Neuronal stem cell (in vitro differentiated cells): Measurements from ENCODE around the gene ABLIM1.

Source experiments
- DNase-seq: peaks from one replicate; pipeline ENCODE4 v3.0.0-alpha.2; 2013; ENCODE audit warnings: low spot score
- H2AFZ ChIP-seq: one replicate; pipeline ENCODE4 v1.6.1; 2013; ENCODE audit warnings: mild to moderate bottlenecking, low read length, inconsistent platforms
- H2AK5ac ChIP-seq: 2 replicates; pipeline ENCODE4 v1.6.1; 2013; ENCODE audit warnings: low read depth, mild to moderate bottlenecking, inconsistent platforms, low read length, moderate library complexity, mixed read lengths
- H2BK120ac ChIP-seq: 2 replicates; pipeline ENCODE4 v1.6.1; 2013; ENCODE audit warnings: low read depth, mild to moderate bottlenecking, inconsistent platforms, low read length, moderate library complexity, mixed read lengths
- H2BK12ac ChIP-seq: one replicate; pipeline ENCODE4 v1.6.1; 2013; ENCODE audit warnings: low read length, inconsistent platforms
- H2BK15ac ChIP-seq: 2 replicates; pipeline ENCODE4 v1.6.1; 2013; ENCODE audit warnings: mild to moderate bottlenecking, low read length, inconsistent platforms, mixed read lengths
- H2BK5ac ChIP-seq: one replicate; pipeline ENCODE4 v1.6.1; 2013; ENCODE audit warnings: inconsistent platforms, mild to moderate bottlenecking, low read length, moderate library complexity
- H3K14ac ChIP-seq: one replicate; pipeline ENCODE4 v1.6.1; 2013; ENCODE audit warnings: low read length, inconsistent platforms
- H3K18ac ChIP-seq: 2 replicates; pipeline ENCODE4 v1.6.1; 2013; ENCODE audit warnings: low read length, inconsistent platforms
- H3K23ac ChIP-seq: 2 replicates; pipeline ENCODE4 v1.6.1; 2013; ENCODE audit warnings: low read depth, mild to moderate bottlenecking, mixed read lengths, low read length, inconsistent platforms; ENCODE audit not compliant: poor library complexity
- H3K27ac ChIP-seq: replicated peaks from 3 replicates; pipeline ENCODE4 v1.5.1; 2013; ENCODE audit warnings: low read length, inconsistent platforms
- H3K27me3 ChIP-seq, 3 experiments: 2 replicates each; pipeline ENCODE4 v1.6.1; 2013; ENCODE audit warnings: low read length in 3 of 3, mild to moderate bottlenecking in 2 of 3, inconsistent platforms in 1 of 3, low read depth in 1 of 3, mixed read lengths in 1 of 3, moderate library complexity in 1 of 3; ENCODE audit not compliant: control insufficient read depth in 3 of 3, insufficient read depth in 3 of 3
- H3K36me3 ChIP-seq, 2 donors: replicated peaks in 1 of 2; 2 replicates each; pipeline ENCODE4 v1.6.1; 2013; ENCODE audit warnings: low read length in 2 of 2; ENCODE audit not compliant: control insufficient read depth in 2 of 2, insufficient read depth in 2 of 2
- H3K4ac ChIP-seq: 2 replicates; pipeline ENCODE4 v1.6.1; 2013; ENCODE audit warnings: inconsistent platforms, mild to moderate bottlenecking, low read length, moderate library complexity
- H3K4me1 ChIP-seq, 2 donors: 1 replicate in 1 of 2; 2 replicates in 1 of 2; pipeline ENCODE4 v1.6.1; 2013; ENCODE audit warnings: low read length in 2 of 2, low read depth in 1 of 2; ENCODE audit not compliant: control insufficient read depth in 2 of 2, insufficient read depth in 1 of 2
- H3K4me2 ChIP-seq: one replicate; pipeline ENCODE4 v1.6.1; 2013; ENCODE audit warnings: mild to moderate bottlenecking, low read length, inconsistent platforms; ENCODE audit not compliant: insufficient read depth, poor library complexity, severe bottlenecking
- H3K4me3 ChIP-seq, 2 donors: 2 replicates each; pipeline ENCODE4 v1.5.1; 2013; ENCODE audit warnings: low read length in 2 of 2, mild to moderate bottlenecking in 2 of 2, inconsistent platforms in 1 of 2, moderate library complexity in 1 of 2
- H3K79me1 ChIP-seq: one replicate; pipeline ENCODE4 v1.6.1; 2013; ENCODE audit warnings: low read depth, mild to moderate bottlenecking, inconsistent platforms, low read length, moderate library complexity
- H3K9ac ChIP-seq: one replicate; pipeline ENCODE4 v1.6.1; 2013; ENCODE audit warnings: mild to moderate bottlenecking, low read depth, low read length, inconsistent platforms; ENCODE audit not compliant: poor library complexity
- H3K9me3 ChIP-seq, 2 donors: replicated peaks in 1 of 2; 2 replicates each; pipeline versions ENCODE3 to v1.6.1; 2013; ENCODE audit warnings: low read length in 2 of 2, mild to moderate bottlenecking in 2 of 2, inconsistent platforms in 1 of 2, low read depth in 1 of 2, mixed read lengths in 1 of 2, moderate library complexity in 1 of 2; ENCODE audit not compliant: control insufficient read depth in 2 of 2, insufficient read depth in 1 of 2
- H4K8ac ChIP-seq: one replicate; pipeline ENCODE4 v1.6.1; 2013; ENCODE audit warnings: low read depth, mild to moderate bottlenecking, inconsistent platforms, low read length, moderate library complexity
- H4K91ac ChIP-seq: one replicate; pipeline ENCODE4 v1.6.1; 2013; ENCODE audit warnings: low read length, low read depth, mild to moderate bottlenecking, inconsistent platforms; ENCODE audit not compliant: poor library complexity
- WGBS, 2 donors: extraction: QIAGEN DNeasy Blood & Tissue Kit; methylation state at CpG; one replicate each; pipeline ENCODE4 v1.1.7; 2013; ENCODE audit warnings: missing lambda C conversion rate in 2 of 2, mixed read lengths in 1 of 2; ENCODE audit not compliant: insufficient read length in 2 of 2, insufficient replicate concordance in 1 of 2; ENCODE audit errors: extremely low coverage in 2 of 2; 5-methylcytosine and 5-hydroxymethylcytosine counted together

ABLIM1 gene

DNA sequence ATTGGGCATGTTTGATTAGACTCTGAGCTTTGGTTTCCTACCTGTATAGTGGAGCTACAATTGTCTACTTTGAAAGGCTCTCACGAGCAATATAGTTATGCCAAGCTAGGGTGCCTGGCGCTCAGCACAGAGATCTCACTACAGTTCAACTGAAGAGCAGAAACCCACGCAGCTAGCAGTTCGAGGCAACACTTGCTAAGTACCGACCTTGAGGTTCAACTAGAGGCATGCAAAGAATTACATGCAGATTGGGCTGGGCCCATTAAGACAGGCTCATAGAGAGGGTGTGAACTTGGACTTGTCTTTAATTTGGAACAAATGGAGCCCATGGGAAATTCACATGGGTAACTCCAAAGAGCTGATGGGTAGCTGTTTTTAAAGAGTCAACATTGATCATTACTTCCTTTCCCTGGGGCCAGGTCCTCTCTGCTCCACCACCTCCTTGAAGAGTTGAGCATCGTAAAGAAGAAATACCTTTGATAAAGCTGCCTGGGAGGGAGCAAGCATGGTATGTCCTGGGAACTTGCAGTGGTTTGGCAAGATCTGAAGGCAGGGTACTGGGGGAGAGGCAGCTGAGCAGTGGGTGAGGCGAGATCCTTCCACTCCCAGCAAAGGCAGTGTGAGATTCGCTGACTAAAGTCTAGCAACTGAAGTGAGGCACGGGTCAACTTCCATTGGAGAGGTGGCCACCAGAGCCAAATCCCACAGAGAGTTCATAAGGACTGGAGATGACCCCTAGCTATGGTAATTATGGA lies 228.3 kb downstream of the ABLIM1 start:
- Histone ChIP-seq H3K14ac (no peak overlapping the region), H3K27ac (no peak overlapping the region), H3K9ac (no peak overlapping the region), H3K27me3 (no peaks in the 10 kb centered on the region), H3K23ac (no peak overlapping the region), H4K8ac (no peak overlapping the region), H2BK12ac (no peak overlapping the region), H2BK120ac (no peak overlapping the region), H2BK15ac (no peak overlapping the region), H3K4me3 (no peak overlapping the region), H3K9me3 (no peaks in the 10 kb centered on the region), H2AFZ (no peak overlapping the region), H4K91ac (no peak overlapping the region), H3K4me2 (no peak overlapping the region), H2BK5ac (no peak overlapping the region), H3K36me3 (peaks cover 0 to 46% of the 10 kb centered on the region in 2 donors), H3K4ac (no peak overlapping the region), H2AK5ac (no peak overlapping the region), H3K79me1 (no peaks in the 10 kb centered on the region), H3K18ac (no peak overlapping the region), H3K4me1 (peaks cover 7 to 9% of the 10 kb centered on the region in 2 donors)
- no peak for DNase-seq
- WGBS, 2 donors, result no CpG with 5 or more reads among the region's 9 CpGs

DNA sequence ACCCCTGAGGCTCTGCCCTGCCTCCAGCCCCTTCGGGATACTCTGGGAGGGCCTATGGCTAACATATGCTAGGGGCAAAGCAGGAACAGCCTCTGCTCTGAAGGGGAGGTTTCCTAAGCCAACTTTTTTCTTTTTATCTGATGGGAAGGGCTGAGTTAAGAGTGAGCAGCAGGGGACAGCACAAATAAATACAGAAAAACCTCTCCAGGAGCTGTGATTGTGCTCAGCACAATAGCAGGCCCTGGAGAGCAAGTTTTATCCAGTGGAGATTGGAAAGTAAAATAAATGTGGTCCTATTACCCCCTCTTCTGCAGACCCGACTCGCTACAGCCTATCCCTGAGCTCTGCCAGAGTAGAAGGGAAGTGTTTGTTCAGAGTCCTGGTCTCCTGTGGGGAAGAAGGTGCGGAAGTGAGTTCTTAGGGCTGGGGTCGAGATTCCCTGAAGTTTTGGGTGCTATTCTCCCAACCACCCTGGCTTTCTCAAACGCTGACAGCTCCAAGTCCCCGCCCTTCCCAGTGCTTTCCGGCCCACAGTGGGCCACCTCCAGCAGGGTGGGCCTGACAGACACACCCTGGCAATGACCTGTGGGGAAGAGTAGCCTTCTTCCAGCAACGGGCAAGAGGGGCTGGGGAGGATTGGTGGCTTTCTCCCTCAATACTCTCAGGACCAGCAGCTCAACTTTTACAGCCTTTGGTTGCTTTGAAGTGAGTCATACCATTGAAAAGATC lies 230.8 kb downstream of the ABLIM1 start:
- peaks cover 7 to 9% of the 10 kb centered on the region in 2 donors for H3K4me1 ChIP-seq
- H3K9me3 ChIP-seq, result no peaks in the 10 kb centered on the region
- H2BK5ac ChIP-seq, result no peak overlapping the region
- H3K27ac ChIP-seq, result peak overlapping the region; percentile 5
- H2BK12ac ChIP-seq, result no peak overlapping the region
- DNase-seq, result no peak
- H2AK5ac ChIP-seq, result peak overlapping the region; percentile 67
- no peak overlapping the region for H3K4me2 ChIP-seq
- peak overlapping the region; percentile 69 for H3K18ac ChIP-seq
- no peaks in the 10 kb centered on the region for H3K27me3 ChIP-seq
- no peak overlapping the region for H4K91ac ChIP-seq
- H3K4me3 ChIP-seq, result no peak overlapping the region
- no peak overlapping the region for H3K4ac ChIP-seq
- H2BK15ac ChIP-seq, result no peak overlapping the region
- H3K14ac ChIP-seq, result no peak overlapping the region
- H2BK120ac ChIP-seq, result no peak overlapping the region
- H3K23ac ChIP-seq, result no peak overlapping the region
- peak overlapping the region; percentile 66 for H2AFZ ChIP-seq
- no CpG with 5 or more reads among the region's 9 CpGs for WGBS, 2 donors
- H3K36me3 ChIP-seq, result peaks cover 0 to 21% of the 10 kb centered on the region in 2 donors
- H3K9ac ChIP-seq, result no peak overlapping the region
- H4K8ac ChIP-seq, result no peak overlapping the region
- no peaks in the 10 kb centered on the region for H3K79me1 ChIP-seq

DNA sequence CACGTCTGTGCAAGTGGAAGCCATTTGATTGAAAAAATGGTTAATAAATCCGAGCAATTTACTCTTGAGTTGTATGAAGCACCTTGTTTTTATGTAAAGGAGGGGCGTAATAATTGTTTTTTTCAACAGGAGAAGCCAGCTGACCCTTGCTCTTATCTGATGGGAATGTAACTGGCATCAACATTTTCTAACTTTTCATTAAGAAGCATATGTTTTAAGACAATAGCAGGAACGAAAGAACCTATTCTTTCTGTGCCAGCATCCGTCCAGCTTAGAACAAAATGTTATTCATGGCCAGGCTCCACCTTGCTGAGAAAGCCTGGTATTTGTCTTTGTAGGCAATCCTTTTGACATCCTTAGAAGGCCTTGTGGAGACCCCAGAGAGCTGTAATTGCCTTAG lies 231.6 kb downstream of the ABLIM1 start:
- H2AK5ac ChIP-seq, result no peak overlapping the region
- H2BK5ac ChIP-seq, result no peak overlapping the region
- H2BK12ac ChIP-seq, result no peak overlapping the region
- no peak overlapping the region for H3K27ac ChIP-seq
- WGBS, 2 donors, result no CpG with 5 or more reads among the region's 5 CpGs
- H3K14ac ChIP-seq, result no peak overlapping the region
- no peaks in the 10 kb centered on the region for H3K9me3 ChIP-seq
- DNase-seq, result no peak
- no peak overlapping the region for H3K4me2 ChIP-seq
- no peak overlapping the region for H4K91ac ChIP-seq
- H3K36me3 ChIP-seq, result peaks cover 0 to 14% of the 10 kb centered on the region in 2 donors
- H3K4me1 ChIP-seq, result peaks cover 7 to 9% of the 10 kb centered on the region in 2 donors
- no peaks in the 10 kb centered on the region for H3K79me1 ChIP-seq
- no peak overlapping the region for H3K18ac ChIP-seq
- no peak overlapping the region for H3K9ac ChIP-seq
- H3K27me3 ChIP-seq, result no peaks in the 10 kb centered on the region
- H3K23ac ChIP-seq, result no peak overlapping the region
- H2AFZ ChIP-seq, result no peak overlapping the region
- H3K4ac ChIP-seq, result no peak overlapping the region
- H3K4me3 ChIP-seq, result no peak overlapping the region
- H2BK120ac ChIP-seq, result no peak overlapping the region
- H4K8ac ChIP-seq, result no peak overlapping the region
- H2BK15ac ChIP-seq, result no peak overlapping the region

DNA sequence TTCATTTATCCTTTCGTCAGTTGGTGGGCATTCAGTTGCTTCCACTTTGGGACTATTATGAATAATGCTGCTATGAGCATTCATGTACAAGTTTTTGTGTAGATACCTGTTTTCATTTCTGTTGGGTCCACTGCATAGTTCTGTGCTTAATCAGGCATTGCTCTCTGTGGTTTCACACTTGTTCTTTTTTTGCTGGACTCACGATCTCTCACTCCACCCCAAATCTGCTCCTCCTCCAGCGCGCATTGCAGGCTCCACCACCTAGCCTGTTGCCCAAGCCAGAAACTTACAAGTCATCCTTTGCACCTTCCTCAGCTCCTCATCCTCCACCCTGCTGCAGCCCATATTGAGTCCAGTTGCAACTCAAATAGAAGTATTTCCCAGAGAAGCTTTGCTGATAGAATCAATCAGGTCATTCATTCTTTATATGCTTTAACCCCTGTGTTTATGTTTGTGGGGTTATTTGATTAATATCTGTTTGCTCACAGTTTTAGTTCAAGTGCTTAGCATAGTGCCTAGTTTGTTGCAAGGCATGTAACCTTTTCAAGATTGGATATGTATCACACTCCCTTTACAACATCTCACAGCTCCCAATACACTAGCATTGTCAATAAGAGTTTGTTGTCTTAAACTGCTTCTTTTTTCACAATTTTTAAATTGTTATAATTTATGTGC lies 237.1 kb downstream of the ABLIM1 start:
- no peak overlapping the region for H4K8ac ChIP-seq
- H3K9ac ChIP-seq, result no peak overlapping the region
- H4K91ac ChIP-seq, result no peak overlapping the region
- no peak overlapping the region for H3K4me2 ChIP-seq
- DNase-seq, result no peak
- H2BK15ac ChIP-seq, result no peak overlapping the region
- H2BK120ac ChIP-seq, result no peak overlapping the region
- H3K79me1 ChIP-seq, result no peaks in the 10 kb centered on the region
- no CpG with 5 or more reads among the region's 4 CpGs for WGBS, 2 donors
- no peak overlapping the region for H3K23ac ChIP-seq
- H3K9me3 ChIP-seq, result no peaks in the 10 kb centered on the region
- H3K4ac ChIP-seq, result no peak overlapping the region
- H3K27me3 ChIP-seq, result peaks cover 0 to 13% (median 0%) of the 10 kb centered on the region in 3 experiments
- no peaks in the 10 kb centered on the region for H3K36me3 ChIP-seq
- H3K18ac ChIP-seq, result no peak overlapping the region
- no peaks in the 10 kb centered on the region for H3K4me1 ChIP-seq
- H3K4me3 ChIP-seq, result no peak overlapping the region
- no peak overlapping the region for H2AK5ac ChIP-seq
- H2BK12ac ChIP-seq, result no peak overlapping the region
- no peak overlapping the region for H3K27ac ChIP-seq
- H2BK5ac ChIP-seq, result no peak overlapping the region
- no peak overlapping the region for H2AFZ ChIP-seq
- no peak overlapping the region for H3K14ac ChIP-seq
